Duodenal mucosa (tissue), 2 donors: ENCODE results near the gene MYO1C.
"Not testable (repeated sequence)": the region's sequence is repeated elsewhere in the genome, so short reads cannot be mapped to it uniquely, and the experiment has no call there.

Experiments used
- H3K27ac ChIP-seq: one replicate; pipeline ENCODE4 v1.7.0; 2013; ENCODE audit warnings: low read depth, low read length
- H3K27me3 ChIP-seq, 2 donors: one replicate each; pipeline ENCODE4 v1.7.0; 2013; ENCODE audit warnings: low read length in 2 of 2, control low read depth in 1 of 2; ENCODE audit not compliant: insufficient read depth in 2 of 2, control insufficient read depth in 1 of 2
- H3K36me3 ChIP-seq, 2 donors: one replicate each; pipeline ENCODE4 v1.7.0; 2013; ENCODE audit warnings: low read length in 2 of 2, control low read depth in 1 of 2; ENCODE audit not compliant: insufficient read depth in 2 of 2, control insufficient read depth in 1 of 2
- H3K4me1 ChIP-seq, 2 donors: one replicate each; pipeline ENCODE4 v1.7.0; 2013; ENCODE audit warnings: low read length in 2 of 2, control low read depth in 1 of 2; ENCODE audit not compliant: insufficient read depth in 2 of 2, control insufficient read depth in 1 of 2
- H3K4me3 ChIP-seq, 2 donors: one replicate each; pipeline ENCODE4 v1.7.0; 2013; ENCODE audit warnings: low read length in 2 of 2, low read depth in 1 of 2
- H3K9ac ChIP-seq, 2 donors: one replicate each; pipeline ENCODE4 v1.7.0; 2013; ENCODE audit warnings: low read length in 2 of 2, low read depth in 1 of 2
- H3K9me3 ChIP-seq, 2 donors: one replicate each; pipeline ENCODE4 v1.7.0; 2013; ENCODE audit warnings: low read length in 2 of 2, control low read depth in 1 of 2; ENCODE audit not compliant: control insufficient read depth in 1 of 2

Gene MYO1C

DNA sequence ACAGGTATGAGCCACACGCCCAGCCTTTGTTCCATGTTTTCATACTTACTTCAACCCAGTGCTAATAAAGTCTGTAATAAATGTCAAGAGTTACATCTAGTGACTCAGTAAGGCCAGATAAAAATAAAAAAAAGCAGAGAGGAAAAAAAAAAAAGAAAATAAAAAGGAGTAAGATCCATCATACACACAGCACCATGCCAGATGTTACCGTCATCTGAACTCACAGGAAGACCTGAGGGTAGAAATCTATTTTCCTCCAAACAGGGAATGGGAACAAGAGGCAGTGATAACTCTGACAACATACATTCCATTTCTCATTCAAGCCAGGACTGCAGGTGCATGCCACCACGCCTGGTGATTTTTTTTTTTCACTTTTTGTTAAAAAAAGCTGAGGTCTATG, 57.2 kb downstream of the MYO1C start:
- Histone ChIP-seq H3K4me1 (peaks cover 0 to 4% of the 10 kb centered on the region in 2 donors), H3K27me3 (no peaks in the 10 kb centered on the region), H3K9ac (no peak overlapping the region), H3K4me3 (no peak overlapping the region), H3K36me3 (peaks cover 27 to 48% of the 10 kb centered on the region in 2 donors), H3K27ac (no peak overlapping the region), H3K9me3 (no peaks in the 10 kb centered on the region)

DNA sequence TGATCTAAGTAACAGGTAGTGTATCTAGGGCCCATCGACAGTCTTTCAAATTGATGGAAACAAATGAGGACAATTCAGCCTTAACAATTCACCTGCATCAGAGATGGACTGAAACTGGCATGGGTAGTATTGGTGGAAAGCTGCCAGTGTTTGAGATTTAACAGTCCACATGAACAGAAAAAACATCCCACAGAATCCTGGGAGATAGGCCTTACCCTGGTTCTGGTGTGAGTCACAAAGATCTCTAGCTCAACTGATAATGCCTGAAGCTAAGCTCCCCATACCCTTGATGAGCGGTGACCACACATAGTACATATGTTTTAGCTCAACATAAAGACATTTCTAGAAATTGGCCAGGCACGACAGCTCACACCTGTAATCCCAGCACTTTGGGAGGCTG, 58.3 kb downstream of the MYO1C start:
- no peak overlapping the region for H3K4me3 ChIP-seq
- peaks cover 27 to 48% of the 10 kb centered on the region in 2 donors for H3K36me3 ChIP-seq
- H3K4me1 ChIP-seq = peaks cover 0 to 4% of the 10 kb centered on the region in 2 donors
- H3K9ac ChIP-seq = no peak overlapping the region
- H3K9me3 ChIP-seq = no peaks in the 10 kb centered on the region
- H3K27ac ChIP-seq = no peak overlapping the region
- H3K27me3 ChIP-seq = no peaks in the 10 kb centered on the region

- Histone ChIP-seq H3K27ac (no peak overlapping the region), H3K9me3 (no peaks in the 10 kb centered on the region), H3K4me3 (no peak overlapping the region), H3K9ac (no peak overlapping the region), H3K27me3 (no peaks in the 10 kb centered on the region), H3K4me1 (peaks cover 0 to 4% of the 10 kb centered on the region in 2 donors), H3K36me3 (peaks cover 23 to 43% of the 10 kb centered on the region in 2 donors)
Measured at GRCh38 chr17:1431631-1432104, 60.8 kb downstream of the MYO1C start.

- Histone ChIP-seq H3K4me1 (no peaks in the 10 kb centered on the region), H3K4me3 (no peak overlapping the region), H3K36me3 (peaks cover 20 to 63% of the 10 kb centered on the region in 2 donors), H3K27me3 (no peaks in the 10 kb centered on the region), H3K9me3 (no peaks in the 10 kb centered on the region), H3K27ac (no peak overlapping the region), H3K9ac (no peak overlapping the region)
Measured at GRCh38 chr17:1423456-1424135, 68.9 kb downstream of the MYO1C start.

DNA sequence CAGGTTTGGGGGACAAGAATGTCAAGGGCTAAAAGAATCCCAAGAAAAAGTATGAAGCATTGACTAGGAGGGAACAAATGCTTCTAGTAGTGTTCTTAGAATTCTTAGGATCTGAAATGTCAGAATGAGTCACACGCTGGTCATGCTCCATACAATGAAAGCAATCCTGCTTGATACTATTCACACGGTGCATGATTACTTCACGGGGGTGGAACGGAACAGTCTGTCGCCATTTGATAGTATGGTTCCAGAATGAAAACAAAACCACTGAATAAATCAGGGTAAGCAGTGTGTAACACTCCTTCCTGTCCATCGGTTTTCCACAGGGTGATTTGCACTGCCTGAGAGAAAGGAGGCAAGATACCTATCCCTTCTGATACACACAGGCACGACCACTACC, 69.6 kb downstream of the MYO1C start:
- H3K27me3 ChIP-seq = no peaks in the 10 kb centered on the region
- peaks cover 22 to 63% of the 10 kb centered on the region in 2 donors for H3K36me3 ChIP-seq
- no peak overlapping the region for H3K9ac ChIP-seq
- no peaks in the 10 kb centered on the region for H3K4me1 ChIP-seq
- no peak overlapping the region for H3K27ac ChIP-seq
- H3K9me3 ChIP-seq = no peaks in the 10 kb centered on the region
- no peak overlapping the region for H3K4me3 ChIP-seq

- Histone ChIP-seq H3K4me1 (no peaks in the 10 kb centered on the region), H3K9ac (no peak overlapping the region), H3K27ac (no peak overlapping the region), H3K27me3 (no peaks in the 10 kb centered on the region), H3K9me3 (no peaks in the 10 kb centered on the region), H3K4me3 (no peak overlapping the region), H3K36me3 (peaks cover 24 to 58% of the 10 kb centered on the region in 2 donors)
Measured at GRCh38 chr17:1421470-1421869, 71.0 kb downstream of the MYO1C start.

DNA sequence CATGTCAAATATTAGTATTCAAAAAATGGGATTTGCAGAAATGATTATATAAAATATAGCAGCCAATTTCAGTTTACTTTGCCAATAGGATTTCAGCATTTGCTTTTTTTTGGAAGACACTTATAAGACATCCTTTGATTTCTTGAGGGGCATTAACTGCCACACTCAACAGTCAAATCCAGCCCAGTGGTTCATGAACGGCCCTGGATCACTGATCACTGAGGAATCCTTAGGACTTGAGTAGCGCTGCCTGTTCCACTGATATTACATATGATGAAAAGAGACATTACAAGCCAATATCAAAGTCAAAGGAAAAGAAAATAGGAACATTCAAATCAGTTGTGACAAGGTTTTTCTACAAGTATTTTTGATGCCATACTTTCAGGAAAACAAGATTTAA, 71.5 kb downstream of the MYO1C start:
- H3K36me3 ChIP-seq = peaks cover 24 to 53% of the 10 kb centered on the region in 2 donors
- no peak overlapping the region for H3K27ac ChIP-seq
- no peaks in the 10 kb centered on the region for H3K9me3 ChIP-seq
- H3K9ac ChIP-seq = no peak overlapping the region
- no peaks in the 10 kb centered on the region for H3K4me1 ChIP-seq
- H3K4me3 ChIP-seq = no peak overlapping the region
- H3K27me3 ChIP-seq = no peaks in the 10 kb centered on the region

- H3K27me3 ChIP-seq = no peaks in the 10 kb centered on the region
- H3K4me1 ChIP-seq = no peaks in the 10 kb centered on the region
- no peak overlapping the region for H3K4me3 ChIP-seq
- no peaks in the 10 kb centered on the region for H3K9me3 ChIP-seq
- H3K36me3 ChIP-seq = peaks cover 24 to 45% of the 10 kb centered on the region in 2 donors
- H3K27ac ChIP-seq = no peak overlapping the region
- H3K9ac ChIP-seq = no peak overlapping the region
Measured at GRCh38 chr17:1420163-1420562, 72.3 kb downstream of the MYO1C start.

DNA sequence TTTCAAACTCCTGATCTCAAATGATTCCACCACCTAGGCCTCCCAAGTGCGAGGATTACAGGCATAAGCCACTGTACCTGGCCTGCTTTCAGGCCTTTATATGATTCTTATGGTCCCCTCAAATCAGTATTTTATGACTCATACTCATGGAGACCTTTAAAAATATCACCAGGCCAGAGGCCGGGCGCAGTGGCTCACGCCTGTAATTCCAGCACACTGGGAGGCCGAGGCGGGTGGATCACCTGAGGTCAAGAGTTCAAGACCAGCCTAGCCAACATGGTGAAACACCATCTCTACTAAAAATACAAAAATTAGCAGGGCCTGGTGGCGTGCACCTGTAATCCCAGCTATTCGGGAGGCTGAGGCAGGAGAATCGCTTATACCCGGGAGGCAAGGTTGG, 74.0 kb downstream of the MYO1C start:
- H3K27ac ChIP-seq, H3K9ac ChIP-seq, H3K4me3 ChIP-seq, H3K27me3 ChIP-seq, H3K9me3 ChIP-seq, H3K4me1 ChIP-seq: not testable (repeated sequence)
- peaks cover 23 to 37% of the 10 kb centered on the region in 2 donors for H3K36me3 ChIP-seq

GRCh38 chr17:1416414-1416813, 76.1 kb downstream of the MYO1C start:
- Histone ChIP-seq H3K4me3 (no peak overlapping the region), H3K27me3 (no peaks in the 10 kb centered on the region), H3K4me1 (peaks cover 3 to 10% of the 10 kb centered on the region in 2 donors), H3K36me3 (peaks cover 8 to 17% of the 10 kb centered on the region in 2 donors), H3K9me3 (no peaks in the 10 kb centered on the region), H3K27ac (no peak overlapping the region), H3K9ac (no peak overlapping the region)
